K562 (cell line): ENCODE data around the gene ZCCHC3. TPM values are rescaled to one million over a fixed set of nuclear protein-coding genes. Genes with fewer than 3 reads are reported as not detected.
A peak's percentile ranks its signal among the peaks of the same experiment; 100 is the strongest.

Source experiments
- C11orf30 ChIP-seq: fragments of 450-650 bp; IDR thresholded peaks from 2 replicates; pipeline ENCODE4 v1.6.1; 2016; ENCODE audit warnings: low read depth, mild to moderate bottlenecking
- CREB1 ChIP-seq, 2 experiments: sonication (generic) in 1 of 2; formaldehyde crosslinking in 1 of 2; IDR thresholded peaks; 2 replicates each; pipeline versions ENCODE4 v1.6.1 to v1.8.0; 2012 to 2022; ENCODE audit warnings: inconsistent platforms in 1 of 2, mild to moderate bottlenecking in 1 of 2, missing genetic modification reagents in 1 of 2, moderate library complexity in 1 of 2
- FOXA3 ChIP-seq, 2 experiments: fragments of 450-650 bp in 1 of 2; sonication (generic) in 1 of 2; formaldehyde crosslinking; IDR thresholded peaks in 1 of 2; conservative IDR thresholded peaks in 1 of 2; 2 replicates each; pipeline versions ENCODE4 v1.4.0 to v1.8.0; 2020 to 2022; ENCODE audit warnings: mild to moderate bottlenecking in 2 of 2, missing genetic modification reagents in 1 of 2
- HDAC8 ChIP-seq: fragments of 450-650 bp; IDR thresholded peaks from 2 replicates; pipeline ENCODE4 v1.6.1; 2016; ENCODE audit warnings: mild to moderate bottlenecking, missing genetic modification characterization, moderate library complexity, missing compliant biosample characterization
- JUN ChIP-seq, 2 experiments: sonication (generic) in 1 of 2; formaldehyde crosslinking in 1 of 2; IDR thresholded peaks; 2 replicates each; pipeline versions ENCODE4 v1.6.1 to v1.8.0; 2012 to 2022; ENCODE audit warnings: borderline replicate concordance in 2 of 2, mild to moderate bottlenecking in 2 of 2, improper control_type of control experiment in 1 of 2, low read depth in 1 of 2, low read length in 1 of 2, missing genetic modification reagents in 1 of 2
- KLF1 ChIP-seq: fragments of 450-650 bp; IDR thresholded peaks from 2 replicates; pipeline ENCODE4 v1.6.1; 2016; ENCODE audit warnings: missing genetic modification characterization, missing compliant biosample characterization
- LARP7 ChIP-seq: fragments of 450-650 bp; IDR thresholded peaks from 2 replicates; pipeline ENCODE4 v1.6.1; 2016
- RB1 ChIP-seq: fragments of 450-650 bp; IDR thresholded peaks from 2 replicates; pipeline ENCODE4 v1.6.1; 2017; ENCODE audit warnings: low read depth, mild to moderate bottlenecking
- SRSF1 ChIP-seq: fragments of 200-400 bp; formaldehyde crosslinking; IDR thresholded peaks from 2 replicates; pipeline ENCODE4 v1.6.1; 2017; ENCODE audit warnings: mild to moderate bottlenecking, low read depth, low read length, moderate library complexity
- TCF7 ChIP-seq: sonication (generic); IDR thresholded peaks from 2 replicates; pipeline ENCODE4 v1.6.1; 2016; ENCODE audit warnings: antibody characterized with exemption, borderline replicate concordance
- TEAD1 ChIP-seq, 2 experiments: fragments of 450-650 bp in 1 of 2; sonication (generic) in 1 of 2; formaldehyde crosslinking; IDR thresholded peaks; 2 replicates each; pipeline versions ENCODE4 v1.4.0 to v1.8.0; 2020 to 2022; ENCODE audit warnings: mild to moderate bottlenecking in 2 of 2, missing genetic modification reagents in 1 of 2
- TRIM28 ChIP-seq: fragments of 450-650 bp; IDR thresholded peaks from 2 replicates; pipeline ENCODE4 v1.6.1; 2017
- ZBED1 ChIP-seq: IDR thresholded peaks from 2 replicates; pipeline ENCODE4 v1.6.1; 2014
- polyA plus RNA-seq, 8 experiments: library from polyadenylated mRNA; depleted of rRNA in 4 of 8; stranded (reverse) in 5 of 8; unstranded in 3 of 8; fragments of >200 nt; fragmentation: Nextera tagmentation in 2 of 8; fragmentation: Illumina TruSeq in 1 of 8; extraction: Ambion mirVana in 2 of 8; extraction: Trizol in 1 of 8; gene quantifications; 2 replicates each; pipeline versions ENCODE4 v1.2.1 to v1.2.3, GENCODE V29; 2011 to 2014; ENCODE audit warnings: inconsistent platforms in 1 of 8, missing spikeins in 1 of 8
- total RNA-seq, 7 experiments: library from RNA; depleted of rRNA in 6 of 7; stranded (reverse); fragments of >200 nt in 6 of 7; fragmentation: Illumina TruSeq in 2 of 7; extraction: Trizol in 2 of 7; gene quantifications; 2 replicates each; pipeline versions ENCODE4 v1.2.1 to v1.2.3, GENCODE V29; 2011 to 2021; ENCODE audit warnings: low replicate concordance in 1 of 7
- TF ChIP-seq, protein P1 (sequence below): fragments of 150-350 bp; IDR thresholded peaks from 2 replicates; pipeline ENCODE4 v1.6.1; 2014; ENCODE audit warnings: low read depth, mild to moderate bottlenecking, low read length, borderline replicate concordance
- TF ChIP-seq, protein P2 (sequence below): fragments of 450-650 bp; IDR thresholded peaks from one replicate; pipeline ENCODE4 v1.6.1; 2018; ENCODE audit warnings: mild to moderate bottlenecking, moderate library complexity; ENCODE audit not compliant: partially characterized antibody
- TF ChIP-seq, protein P3 (sequence below): fragments of 450-650 bp; IDR thresholded peaks from 2 replicates; pipeline ENCODE4 v1.6.1; 2014; ENCODE audit warnings: low read depth, mild to moderate bottlenecking, moderate library complexity, borderline replicate concordance
- TF ChIP-seq, protein P4 (sequence below): IDR thresholded peaks from 2 replicates; pipeline ENCODE4 v1.6.1; 2011; ENCODE audit not compliant: insufficient read length; ENCODE audit errors: extremely low read depth
- TF ChIP-seq, protein P5 (sequence below): fragments of 250-450 bp; sonication (Bioruptor Pico); IDR thresholded peaks from 2 replicates; pipeline ENCODE4 v1.8.0; 2022; ENCODE audit warnings: moderate library complexity, mild to moderate bottlenecking, inconsistent platforms

Gene ZCCHC3
- total and polyA plus RNA-seq, 9 of the 15 experiments (the other 6 are each of a cell fraction or from before 2014, with no cell fraction given): 2.8 to 23.3 (median 16.5) TPM

DNA sequence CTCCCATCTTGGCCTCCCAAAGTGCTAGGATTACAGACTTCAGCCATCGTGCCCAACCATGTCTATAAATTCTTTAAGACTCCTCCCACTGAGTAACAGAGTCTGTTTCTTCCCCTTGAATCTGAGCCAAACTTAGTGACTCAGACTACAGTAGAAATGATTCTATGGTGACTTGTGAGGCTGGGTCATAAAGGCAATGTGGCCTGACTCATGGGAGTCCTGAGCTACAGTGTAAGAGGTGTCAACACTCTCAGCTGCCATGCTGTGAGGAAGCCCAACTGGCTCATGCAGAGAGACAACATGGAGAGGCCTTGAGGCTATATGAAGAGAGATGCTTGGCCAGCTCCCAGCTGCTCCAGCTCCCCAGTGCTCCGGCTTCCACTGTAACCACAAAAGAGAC, 44.3 kb downstream of the ZCCHC3 start (continued):
- TF ChIP-seq, protein P1, sequence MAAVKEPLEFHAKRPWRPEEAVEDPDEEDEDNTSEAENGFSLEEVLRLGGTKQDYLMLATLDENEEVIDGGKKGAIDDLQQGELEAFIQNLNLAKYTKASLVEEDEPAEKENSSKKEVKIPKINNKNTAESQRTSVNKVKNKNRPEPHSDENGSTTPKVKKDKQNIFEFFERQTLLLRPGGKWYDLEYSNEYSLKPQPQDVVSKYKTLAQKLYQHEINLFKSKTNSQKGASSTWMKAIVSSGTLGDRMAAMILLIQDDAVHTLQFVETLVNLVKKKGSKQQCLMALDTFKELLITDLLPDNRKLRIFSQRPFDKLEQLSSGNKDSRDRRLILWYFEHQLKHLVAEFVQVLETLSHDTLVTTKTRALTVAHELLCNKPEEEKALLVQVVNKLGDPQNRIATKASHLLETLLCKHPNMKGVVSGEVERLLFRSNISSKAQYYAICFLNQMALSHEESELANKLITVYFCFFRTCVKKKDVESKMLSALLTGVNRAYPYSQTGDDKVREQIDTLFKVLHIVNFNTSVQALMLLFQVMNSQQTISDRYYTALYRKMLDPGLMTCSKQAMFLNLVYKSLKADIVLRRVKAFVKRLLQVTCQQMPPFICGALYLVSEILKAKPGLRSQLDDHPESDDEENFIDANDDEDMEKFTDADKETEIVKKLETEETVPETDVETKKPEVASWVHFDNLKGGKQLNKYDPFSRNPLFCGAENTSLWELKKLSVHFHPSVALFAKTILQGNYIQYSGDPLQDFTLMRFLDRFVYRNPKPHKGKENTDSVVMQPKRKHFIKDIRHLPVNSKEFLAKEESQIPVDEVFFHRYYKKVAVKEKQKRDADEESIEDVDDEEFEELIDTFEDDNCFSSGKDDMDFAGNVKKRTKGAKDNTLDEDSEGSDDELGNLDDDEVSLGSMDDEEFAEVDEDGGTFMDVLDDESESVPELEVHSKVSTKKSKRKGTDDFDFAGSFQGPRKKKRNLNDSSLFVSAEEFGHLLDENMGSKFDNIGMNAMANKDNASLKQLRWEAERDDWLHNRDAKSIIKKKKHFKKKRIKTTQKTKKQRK: no peak
- TF ChIP-seq, protein P2, sequence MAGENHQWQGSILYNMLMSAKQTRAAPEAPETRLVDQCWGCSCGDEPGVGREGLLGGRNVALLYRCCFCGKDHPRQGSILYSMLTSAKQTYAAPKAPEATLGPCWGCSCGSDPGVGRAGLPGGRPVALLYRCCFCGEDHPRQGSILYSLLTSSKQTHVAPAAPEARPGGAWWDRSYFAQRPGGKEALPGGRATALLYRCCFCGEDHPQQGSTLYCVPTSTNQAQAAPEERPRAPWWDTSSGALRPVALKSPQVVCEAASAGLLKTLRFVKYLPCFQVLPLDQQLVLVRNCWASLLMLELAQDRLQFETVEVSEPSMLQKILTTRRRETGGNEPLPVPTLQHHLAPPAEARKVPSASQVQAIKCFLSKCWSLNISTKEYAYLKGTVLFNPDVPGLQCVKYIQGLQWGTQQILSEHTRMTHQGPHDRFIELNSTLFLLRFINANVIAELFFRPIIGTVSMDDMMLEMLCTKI: no peak
- TF ChIP-seq HDAC8: no peak
- TF ChIP-seq, protein P3, sequence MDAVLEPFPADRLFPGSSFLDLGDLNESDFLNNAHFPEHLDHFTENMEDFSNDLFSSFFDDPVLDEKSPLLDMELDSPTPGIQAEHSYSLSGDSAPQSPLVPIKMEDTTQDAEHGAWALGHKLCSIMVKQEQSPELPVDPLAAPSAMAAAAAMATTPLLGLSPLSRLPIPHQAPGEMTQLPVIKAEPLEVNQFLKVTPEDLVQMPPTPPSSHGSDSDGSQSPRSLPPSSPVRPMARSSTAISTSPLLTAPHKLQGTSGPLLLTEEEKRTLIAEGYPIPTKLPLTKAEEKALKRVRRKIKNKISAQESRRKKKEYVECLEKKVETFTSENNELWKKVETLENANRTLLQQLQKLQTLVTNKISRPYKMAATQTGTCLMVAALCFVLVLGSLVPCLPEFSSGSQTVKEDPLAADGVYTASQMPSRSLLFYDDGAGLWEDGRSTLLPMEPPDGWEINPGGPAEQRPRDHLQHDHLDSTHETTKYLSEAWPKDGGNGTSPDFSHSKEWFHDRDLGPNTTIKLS: peak; percentile 54; the same call in 1 of the 2 replicates
- peak; percentile 60 for TF ChIP-seq C11orf30
- TF ChIP-seq SRSF1: no peak
- no peak for TF ChIP-seq TEAD1 (CRISPR knock-in tag; IDR thresholded peaks at IDR 0.05)
- TF ChIP-seq TRIM28: peak; percentile 94
- no peak for TF ChIP-seq LARP7
- no peak for TF ChIP-seq CREB1 (IDR thresholded peaks at IDR 0.05)
- 0 out of 2 replicates have a peak, but pooled peaks have one; percentile 43 for TF ChIP-seq CREB1 (CRISPR knock-in tag; IDR thresholded peaks at IDR 0.05)
- TF ChIP-seq, protein P4, sequence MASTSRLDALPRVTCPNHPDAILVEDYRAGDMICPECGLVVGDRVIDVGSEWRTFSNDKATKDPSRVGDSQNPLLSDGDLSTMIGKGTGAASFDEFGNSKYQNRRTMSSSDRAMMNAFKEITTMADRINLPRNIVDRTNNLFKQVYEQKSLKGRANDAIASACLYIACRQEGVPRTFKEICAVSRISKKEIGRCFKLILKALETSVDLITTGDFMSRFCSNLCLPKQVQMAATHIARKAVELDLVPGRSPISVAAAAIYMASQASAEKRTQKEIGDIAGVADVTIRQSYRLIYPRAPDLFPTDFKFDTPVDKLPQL: no peak
- TF ChIP-seq, protein P5, sequence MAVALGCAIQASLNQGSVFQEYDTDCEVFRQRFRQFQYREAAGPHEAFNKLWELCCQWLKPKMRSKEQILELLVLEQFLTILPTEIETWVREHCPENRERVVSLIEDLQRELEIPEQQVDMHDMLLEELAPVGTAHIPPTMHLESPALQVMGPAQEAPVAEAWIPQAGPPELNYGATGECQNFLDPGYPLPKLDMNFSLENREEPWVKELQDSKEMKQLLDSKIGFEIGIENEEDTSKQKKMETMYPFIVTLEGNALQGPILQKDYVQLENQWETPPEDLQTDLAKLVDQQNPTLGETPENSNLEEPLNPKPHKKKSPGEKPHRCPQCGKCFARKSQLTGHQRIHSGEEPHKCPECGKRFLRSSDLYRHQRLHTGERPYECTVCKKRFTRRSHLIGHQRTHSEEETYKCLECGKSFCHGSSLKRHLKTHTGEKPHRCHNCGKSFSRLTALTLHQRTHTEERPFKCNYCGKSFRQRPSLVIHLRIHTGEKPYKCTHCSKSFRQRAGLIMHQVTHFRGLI (CRISPR knock-in tag): no peak
- peak in 1 of 2 experiments; percentile 43; a peak in 1 of 4 replicates for TF ChIP-seq FOXA3 (CRISPR knock-in tag; conservative IDR thresholded peaks at IDR 0.05 in 1 of 2, IDR thresholded peaks at IDR 0.05 in 1 of 2)
- no peak for TF ChIP-seq KLF1 (tag)
- no peak for TF ChIP-seq TCF7
- no peak for TF ChIP-seq RB1
- TF ChIP-seq JUN (IDR thresholded peaks at IDR 0.05; ENCODE audit: borderline replicate concordance, low read depth, low read length): peak; percentile 84; the same call in 1 of the 2 replicates
- 0 out of 2 replicates have a peak, but pooled peaks have one; percentile 41 for TF ChIP-seq JUN (CRISPR knock-in tag; IDR thresholded peaks at IDR 0.05; ENCODE audit: borderline replicate concordance)
- no peak for TF ChIP-seq ZBED1
